GM19351 (cell line): ENCODE results near the gene ACTL7B.
"Not testable (repeated sequence)": the region's sequence is repeated elsewhere in the genome, so short reads cannot be mapped to it uniquely, and the experiment has no call there.

Experiments
- ATAC-seq: cut with Tn5 transposase; IDR thresholded peaks from one replicate; pipeline ENCODE4 v1.9.1; 2021; ENCODE audit warnings: mild to moderate bottlenecking, moderate library complexity; ENCODE audit not compliant: unreplicated experiment

ACTL7B gene

GRCh38 chr9:108845507-108845906, 10.3 kb downstream of the ACTL7B start:
- no peak for ATAC-seq

- ATAC-seq: no peak
These were observed 10.9 kb downstream of the ACTL7B start for GRCh38 chr9:108844856-108845255.

GRCh38 chr9:108844391-108844790, 11.4 kb downstream of the ACTL7B start:
- no peak for ATAC-seq

GRCh38 chr9:108842610-108843295, 13.0 kb downstream of the ACTL7B start:
- ATAC-seq: no peak

- ATAC-seq: not testable (repeated sequence)
These were observed 16.2 kb downstream of the ACTL7B start for GRCh38 chr9:108839561-108839960.

GRCh38 chr9:108838017-108838416, 17.8 kb downstream of the ACTL7B start:
- no peak for ATAC-seq

GRCh38 chr9:108837530-108837929, 18.3 kb downstream of the ACTL7B start:
- ATAC-seq: no peak

- ATAC-seq: no peak
These were observed 19.0 kb downstream of the ACTL7B start for GRCh38 chr9:108836781-108837180.

- ATAC-seq: no peak
These were observed 19.5 kb downstream of the ACTL7B start for GRCh38 chr9:108836319-108836718.

GRCh38 chr9:108835831-108836230, 20.0 kb downstream of the ACTL7B start:
- no peak for ATAC-seq

- ATAC-seq: no peak
These were observed 20.7 kb downstream of the ACTL7B start for GRCh38 chr9:108834959-108835665.

- ATAC-seq: no peak
These were observed 23.6 kb downstream of the ACTL7B start for GRCh38 chr9:108832179-108832500.

- ATAC-seq: no peak
These were observed 24.1 kb downstream of the ACTL7B start for GRCh38 chr9:108831496-108832178.

- ATAC-seq: no peak
These were observed 25.5 kb downstream of the ACTL7B start for GRCh38 chr9:108830272-108830671.

GRCh38 chr9:108823829-108824228, 32.0 kb downstream of the ACTL7B start:
- no peak for ATAC-seq

GRCh38 chr9:108816037-108816436, 39.7 kb downstream of the ACTL7B start:
- ATAC-seq: no peak

- ATAC-seq: no peak
These were observed 40.6 kb downstream of the ACTL7B start for GRCh38 chr9:108815156-108815555.

GRCh38 chr9:108813951-108814601, 41.7 kb downstream of the ACTL7B start:
- no peak for ATAC-seq

GRCh38 chr9:108812396-108813025, 43.3 kb downstream of the ACTL7B start:
- no peak for ATAC-seq

GRCh38 chr9:108811944-108812343, 43.8 kb downstream of the ACTL7B start:
- no peak for ATAC-seq

- no peak for ATAC-seq
These were observed 46.5 kb downstream of the ACTL7B start for GRCh38 chr9:108809269-108809668.
